Trophoblast cell (in vitro differentiated cells and primary cell): Measurements from ENCODE around the gene SASH1.

Source experiments
- DNase-seq, 2 donors: peaks; one replicate each; pipeline ENCODE4 v3.0.0-alpha.2; 2016
- H2AFZ ChIP-seq: 2 replicates; pipeline ENCODE4 v1.6.1; 2013; ENCODE audit warnings: low read length, moderate library complexity, mild to moderate bottlenecking; ENCODE audit not compliant: insufficient read depth, poor library complexity
- H2AK5ac ChIP-seq: 2 replicates; pipeline ENCODE4 v1.6.1; 2013; ENCODE audit warnings: mild to moderate bottlenecking, low read length
- H2BK120ac ChIP-seq: 2 replicates; pipeline ENCODE4 v1.6.1; 2013; ENCODE audit warnings: low read length, mild to moderate bottlenecking, moderate library complexity; ENCODE audit not compliant: insufficient read depth, poor library complexity
- H2BK12ac ChIP-seq: 2 replicates; pipeline ENCODE4 v1.6.1; 2013; ENCODE audit warnings: mild to moderate bottlenecking, low read length, moderate library complexity
- H2BK5ac ChIP-seq: 2 replicates; pipeline ENCODE4 v1.6.1; 2013; ENCODE audit warnings: low read length, low read depth, moderate library complexity, mild to moderate bottlenecking; ENCODE audit not compliant: poor library complexity
- H3K14ac ChIP-seq: 2 replicates; pipeline ENCODE4 v1.6.1; 2013; ENCODE audit warnings: mild to moderate bottlenecking, low read length
- H3K18ac ChIP-seq: 2 replicates; pipeline ENCODE4 v1.6.1; 2013; ENCODE audit warnings: mild to moderate bottlenecking, low read length
- H3K23ac ChIP-seq: 2 replicates; pipeline ENCODE4 v1.6.1; 2013; ENCODE audit warnings: low read length
- H3K27ac ChIP-seq: 2 replicates; pipeline ENCODE4 v1.5.1; 2013; ENCODE audit warnings: low read depth, mild to moderate bottlenecking, inconsistent platforms, low read length, moderate library complexity
- H3K27me3 ChIP-seq: 2 replicates; pipeline ENCODE4 v1.6.1; 2013; ENCODE audit warnings: inconsistent platforms, mild to moderate bottlenecking, low read length, moderate library complexity; ENCODE audit not compliant: insufficient read depth
- H3K36me3 ChIP-seq, 2 experiments: 1 replicate in 1 of 2; 2 replicates in 1 of 2; pipeline ENCODE4 v1.6.1; 2013; ENCODE audit warnings: low read length in 2 of 2, mild to moderate bottlenecking in 2 of 2, moderate library complexity in 1 of 2; ENCODE audit not compliant: insufficient read depth in 2 of 2, control insufficient read depth in 1 of 2
- H3K4ac ChIP-seq: 2 replicates; pipeline ENCODE4 v1.6.1; 2013; ENCODE audit warnings: low read depth, mild to moderate bottlenecking, low read length, moderate library complexity
- H3K4me1 ChIP-seq, 2 experiments: 1 replicate in 1 of 2; 2 replicates in 1 of 2; pipeline ENCODE4 v1.6.1; 2013; ENCODE audit warnings: low read length in 2 of 2, mild to moderate bottlenecking in 2 of 2, moderate library complexity in 1 of 2; ENCODE audit not compliant: insufficient read depth in 2 of 2, control insufficient read depth in 1 of 2
- H3K4me2 ChIP-seq: 2 replicates; pipeline ENCODE4 v1.6.1; 2013; ENCODE audit warnings: inconsistent platforms, mild to moderate bottlenecking, low read length, moderate library complexity
- H3K4me3 ChIP-seq: 2 replicates; pipeline ENCODE4 v1.5.1; 2013; ENCODE audit warnings: mild to moderate bottlenecking, low read depth, low read length, inconsistent platforms
- H3K79me1 ChIP-seq: one replicate; pipeline ENCODE4 v1.6.1; 2013; ENCODE audit warnings: low read length
- H3K79me2 ChIP-seq: 2 replicates; pipeline ENCODE4 v1.6.1; 2013; ENCODE audit warnings: low read length, mild to moderate bottlenecking; ENCODE audit not compliant: control insufficient read depth, insufficient read depth, poor library complexity
- H3K9ac ChIP-seq: 2 replicates; pipeline ENCODE4 v1.6.1; 2013; ENCODE audit warnings: mild to moderate bottlenecking, low read length
- H3K9me3 ChIP-seq: 2 replicates; pipeline ENCODE4 v1.6.1; 2013; ENCODE audit warnings: low read depth, mild to moderate bottlenecking, control low read depth, inconsistent platforms, low read length; ENCODE audit not compliant: insufficient read depth
- H4K12ac ChIP-seq: 2 replicates; pipeline ENCODE4 v1.6.1; 2013; ENCODE audit warnings: low read depth, mild to moderate bottlenecking, low read length, moderate library complexity
- H4K8ac ChIP-seq: 2 replicates; pipeline ENCODE4 v1.6.1; 2013; ENCODE audit warnings: low read depth, mild to moderate bottlenecking, low read length, moderate library complexity
- H4K91ac ChIP-seq: one replicate; pipeline ENCODE4 v1.6.1; 2013; ENCODE audit warnings: low read depth, mild to moderate bottlenecking, low read length, moderate library complexity
- WGBS: extraction: QIAGEN DNeasy Blood & Tissue Kit; methylation state at CpG from one replicate; pipeline ENCODE4 v1.1.7; 2013; ENCODE audit warnings: missing lambda C conversion rate; ENCODE audit not compliant: insufficient read length, insufficient coverage; ENCODE audit errors: extremely low coverage; 5-methylcytosine and 5-hydroxymethylcytosine counted together

The SASH1 gene

DNA sequence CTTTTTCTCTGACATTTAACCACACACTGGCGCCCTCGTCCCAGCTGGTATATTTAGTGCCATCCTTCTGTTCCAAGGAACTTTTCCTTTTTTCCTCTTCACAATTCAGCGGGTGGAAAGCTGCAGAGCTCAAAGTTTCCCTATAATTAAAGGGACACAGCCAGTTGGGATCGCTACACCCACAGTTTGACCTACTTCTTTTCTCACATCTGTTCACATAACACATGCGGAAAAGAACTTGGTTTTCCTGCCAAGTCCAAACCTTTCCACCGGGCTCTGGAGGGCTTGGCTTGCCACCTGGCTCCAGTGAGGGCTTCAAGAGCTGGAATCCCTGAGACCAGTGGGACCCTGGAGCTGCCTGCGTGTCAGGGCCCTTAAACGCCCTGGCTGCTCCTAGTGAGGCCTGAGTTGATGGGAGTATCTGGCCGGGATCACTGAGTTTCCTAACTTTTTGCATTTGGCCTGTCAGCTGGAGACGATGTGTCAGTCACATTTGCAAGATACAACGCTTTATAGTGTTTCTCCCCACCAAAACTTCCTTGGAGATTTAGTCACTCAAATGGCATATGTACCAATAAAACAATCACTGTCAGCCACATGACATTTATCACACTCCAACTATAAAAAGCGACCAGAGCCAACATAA, 176.0 kb downstream of the SASH1 start:
- Histone ChIP-seq H3K4ac (no peak overlapping the region), H2AFZ (no peak overlapping the region), H3K27ac (no peak overlapping the region), H3K9me3 (no peaks in the 10 kb centered on the region), H3K4me1 (peaks cover 4 to 5% of the 10 kb centered on the region in 2 experiments), H3K14ac (no peak overlapping the region), H3K18ac (no peak overlapping the region), H2AK5ac (no peak overlapping the region), H4K91ac (no peak overlapping the region), H3K27me3 (no peaks in the 10 kb centered on the region), H2BK12ac (no peak overlapping the region), H4K12ac (no peak overlapping the region), H2BK120ac (no peak overlapping the region), H3K36me3 (peaks cover 17 to 26% of the 10 kb centered on the region in 2 experiments), H3K79me2 (no peaks in the 10 kb centered on the region), H4K8ac (no peak overlapping the region), H3K79me1 (no peaks in the 10 kb centered on the region), H3K4me2 (no peak overlapping the region), H3K9ac (no peak overlapping the region), H3K23ac (no peak overlapping the region), H2BK5ac (no peak overlapping the region), H3K4me3 (no peak overlapping the region)
- no peak for DNase-seq
- no CpG with 5 or more reads among the region's 12 CpGs for WGBS

DNA sequence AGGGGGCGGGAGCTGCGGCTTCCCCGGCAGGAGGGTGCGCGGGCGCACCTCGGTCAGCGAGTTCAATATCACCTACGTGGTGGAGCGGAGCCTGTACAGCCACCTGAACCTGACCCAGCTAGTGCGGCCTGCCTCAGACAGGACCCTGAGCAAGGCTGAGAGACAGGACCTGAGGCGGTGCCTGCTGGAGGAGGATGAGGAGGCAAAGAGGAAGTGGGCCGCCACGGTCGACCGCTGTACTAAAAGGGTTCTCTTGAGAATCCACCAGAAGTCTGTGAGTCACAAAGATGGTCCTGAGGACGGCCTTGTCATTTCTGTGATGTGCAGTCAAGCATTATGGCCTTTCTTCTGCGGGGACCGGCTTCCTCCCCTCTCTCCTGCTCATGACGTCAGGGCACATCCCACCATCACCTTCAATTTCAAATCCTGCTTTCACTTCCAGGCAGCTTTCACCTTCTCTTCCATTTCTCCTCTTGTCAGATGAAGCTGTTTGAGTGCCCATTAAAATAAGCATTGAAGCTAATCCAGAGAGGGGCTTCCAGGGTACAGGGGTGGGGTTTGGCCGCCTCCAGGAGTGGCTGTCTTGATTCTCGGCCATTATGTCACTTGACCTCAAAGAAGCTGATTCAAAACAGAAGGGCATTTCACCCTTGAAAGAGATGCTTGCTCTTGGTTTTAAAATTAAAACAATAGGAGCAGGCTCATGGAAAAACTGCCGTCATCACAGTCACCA, 177.6 kb downstream of the SASH1 start:
- Histone ChIP-seq H3K27me3 (no peaks in the 10 kb centered on the region), H3K9me3 (no peaks in the 10 kb centered on the region), H3K4me3 (no peak overlapping the region), H2BK12ac (no peak overlapping the region), H2BK5ac (no peak overlapping the region), H3K14ac (no peak overlapping the region), H4K91ac (no peak overlapping the region), H4K8ac (no peak overlapping the region), H2BK120ac (no peak overlapping the region), H2AK5ac (no peak overlapping the region), H3K79me2 (no peaks in the 10 kb centered on the region), H3K4me1 (no peaks in the 10 kb centered on the region), H3K9ac (no peak overlapping the region), H3K36me3 (peaks cover 17 to 29% of the 10 kb centered on the region in 2 experiments), H3K23ac (no peak overlapping the region), H2AFZ (no peak overlapping the region), H3K4ac (no peak overlapping the region), H3K4me2 (no peak overlapping the region), H3K18ac (no peak overlapping the region), H4K12ac (no peak overlapping the region), H3K27ac (no peak overlapping the region), H3K79me1 (no peaks in the 10 kb centered on the region)
- DNase-seq: no peak
- WGBS: no CpG with 5 or more reads among the region's 23 CpGs

DNA sequence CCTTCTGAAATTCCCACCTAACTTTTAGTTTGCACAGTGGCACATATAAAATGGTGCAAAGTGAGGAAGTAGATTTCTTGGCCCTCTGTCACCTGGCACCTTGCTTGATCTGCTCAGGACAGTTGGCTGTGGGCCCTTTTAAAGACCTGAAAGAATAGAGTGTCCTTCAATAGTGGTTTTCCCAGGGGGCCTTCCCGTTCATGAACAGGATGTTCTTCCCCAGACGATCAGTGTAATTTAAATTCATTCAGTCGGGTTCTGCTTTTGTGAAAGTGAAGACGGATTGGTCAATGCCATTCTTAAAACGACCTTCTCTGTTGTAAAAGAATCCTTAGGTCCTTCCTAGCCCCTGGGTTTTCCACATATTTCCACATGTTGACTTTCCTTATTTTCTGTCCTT, 178.5 kb downstream of the SASH1 start:
- H4K8ac ChIP-seq: no peak overlapping the region
- no peak overlapping the region for H3K14ac ChIP-seq
- H3K27ac ChIP-seq: no peak overlapping the region
- H3K4me1 ChIP-seq: no peaks in the 10 kb centered on the region
- H2BK12ac ChIP-seq: no peak overlapping the region
- no peaks in the 10 kb centered on the region for H3K79me1 ChIP-seq
- H3K4ac ChIP-seq: no peak overlapping the region
- peaks cover 20 to 34% of the 10 kb centered on the region in 2 experiments for H3K36me3 ChIP-seq
- no peak for DNase-seq
- H2AK5ac ChIP-seq: no peak overlapping the region
- no peaks in the 10 kb centered on the region for H3K9me3 ChIP-seq
- H2BK5ac ChIP-seq: no peak overlapping the region
- no peak overlapping the region for H3K23ac ChIP-seq
- no peaks in the 10 kb centered on the region for H3K27me3 ChIP-seq
- H3K9ac ChIP-seq: no peak overlapping the region
- H3K79me2 ChIP-seq: no peaks in the 10 kb centered on the region
- no CpG with 5 or more reads among the region's 5 CpGs for WGBS
- no peak overlapping the region for H2BK120ac ChIP-seq
- H3K4me3 ChIP-seq: no peak overlapping the region
- no peak overlapping the region for H4K91ac ChIP-seq
- no peak overlapping the region for H2AFZ ChIP-seq
- no peak overlapping the region for H3K4me2 ChIP-seq
- H4K12ac ChIP-seq: no peak overlapping the region
- no peak overlapping the region for H3K18ac ChIP-seq

DNA sequence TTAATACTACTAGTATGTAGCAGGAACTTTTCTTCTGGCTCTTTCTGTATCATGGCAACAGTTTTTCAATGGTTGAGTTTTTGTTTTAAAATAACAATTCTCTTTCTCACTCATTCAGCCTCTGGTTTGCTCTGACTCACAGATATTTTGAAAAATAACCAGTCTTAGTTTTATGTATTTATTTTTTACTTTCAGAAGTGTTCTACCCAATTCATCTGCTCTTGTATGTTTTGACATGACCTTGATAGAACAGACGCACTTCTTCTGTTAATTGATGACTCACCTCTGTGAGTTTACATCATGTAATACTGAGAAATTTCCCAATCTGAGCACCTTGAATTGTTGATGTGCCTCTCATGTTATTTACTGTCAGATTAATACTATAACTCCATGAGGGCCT, 178.9 kb downstream of the SASH1 start:
- WGBS: no CpG with 5 or more reads among the region's 1 CpG

More for the DNA sequence above, 178.9 kb downstream of the SASH1 start:
- Histone ChIP-seq H3K4me2 (no peak overlapping the region), H2BK5ac (no peak overlapping the region), H3K14ac (no peak overlapping the region), H3K27me3 (no peaks in the 10 kb centered on the region), H2BK120ac (no peak overlapping the region), H3K36me3 (peaks cover 21 to 34% of the 10 kb centered on the region in 2 experiments), H3K9me3 (no peaks in the 10 kb centered on the region), H3K9ac (no peak overlapping the region), H4K8ac (no peak overlapping the region), H3K79me1 (no peaks in the 10 kb centered on the region), H4K91ac (no peak overlapping the region), H3K23ac (no peak overlapping the region), H4K12ac (no peak overlapping the region), H3K79me2 (no peaks in the 10 kb centered on the region), H3K27ac (no peak overlapping the region), H2BK12ac (no peak overlapping the region), H3K18ac (no peak overlapping the region), H2AFZ (no peak overlapping the region), H3K4me3 (no peak overlapping the region), H3K4ac (no peak overlapping the region), H3K4me1 (no peaks in the 10 kb centered on the region), H2AK5ac (no peak overlapping the region)
- DNase-seq: peak in 1 of 2 donors; percentile 22
